Lower lobe of right lung (tissue), 2 donors: ENCODE data around the gene UROC1. TPM values are rescaled to one million over a fixed set of nuclear protein-coding genes. Genes with fewer than 3 reads are reported as not detected.

Source experiments
- ATAC-seq, 2 donors: fragments of 200-7000 bp; cut with Tn5 transposase; one replicate each; pipeline ENCODE4 v1.9.1; 2020 to 2022; ENCODE audit warnings: mild to moderate bottlenecking in 2 of 2, moderate library complexity in 2 of 2
- DNase-seq: peaks from one replicate; pipeline ENCODE4 v3.0.0-alpha.2; 2020
- H3K27ac ChIP-seq: fragments of 200-600 bp; one replicate; pipeline ENCODE4 v1.8.0; 2022
- H3K27me3 ChIP-seq: fragments of 200-600 bp; one replicate; pipeline ENCODE4 v1.8.0; 2022; ENCODE audit warnings: low read depth
- H3K36me3 ChIP-seq: fragments of 200-600 bp; one replicate; pipeline ENCODE4 v1.8.0; 2022; ENCODE audit warnings: mild to moderate bottlenecking
- H3K4me1 ChIP-seq: fragments of 200-600 bp; one replicate; pipeline ENCODE4 v1.8.0; 2022
- H3K4me3 ChIP-seq: fragments of 200-600 bp; one replicate; pipeline ENCODE4 v1.8.0; 2022; ENCODE audit warnings: mild to moderate bottlenecking
- H3K9me3 ChIP-seq: fragments of 200-600 bp; one replicate; pipeline ENCODE4 v1.8.0; 2022
- CTCF ChIP-seq: fragments of 200-600 bp; IDR thresholded peaks from one replicate; pipeline ENCODE4 v1.8.0; 2022; ENCODE audit warnings: antibody characterized with exemption, mild to moderate bottlenecking
- intact Hi-C: fragments of 100-400 bp; cut with DNase I; formaldehyde crosslinking; loops from one replicate; pipeline ENCODE4 v1.11.0; 2022
- total RNA-seq: library from RNA; stranded (reverse); fragmentation: NEBNext Ultra II Directional; extraction: Animal tissue kit (Norgen Biotek cat#: 25700); gene quantifications from one replicate; pipeline ENCODE4 v1.2.1, GENCODE V29; 2021
- donor health status: DM: no; HTN: yes; CAD: no; lungs with severe emphysema.

The UROC1 gene
- total RNA-seq, 1 donor from 2014 or later = not detected

DNA sequence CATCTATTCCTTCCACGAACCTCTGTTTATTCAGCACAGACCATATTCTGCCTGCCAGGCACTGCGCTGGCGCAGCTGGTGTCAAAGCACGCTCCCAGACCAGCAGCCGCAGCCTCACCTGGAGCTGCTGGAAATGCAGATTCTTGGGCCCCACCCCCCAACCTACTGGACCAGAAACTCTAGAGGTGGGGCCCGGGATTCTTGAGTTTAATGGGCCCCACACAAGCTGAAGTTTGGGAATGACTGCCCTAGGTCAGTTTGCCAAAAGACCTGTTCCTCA, 13.4 kb upstream of the UROC1 start:
- intact Hi-C loops = no loop called here
- Histone ChIP-seq H3K36me3 (no peaks in the 10 kb centered on the region), H3K27ac (peak overlapping the region; percentile 68), H3K4me1 (no peaks in the 10 kb centered on the region), H3K4me3 (no peak overlapping the region), H3K9me3 (no peaks in the 10 kb centered on the region), H3K27me3 (no peaks in the 10 kb centered on the region)
- no peak for TF ChIP-seq CTCF
- ATAC-seq (no peak), DNase-seq (peak; percentile 42)

- no peaks in the 10 kb centered on the region for H3K4me1 ChIP-seq
- intact Hi-C loops = no loop called here
- no peaks in the 10 kb centered on the region for H3K9me3 ChIP-seq
- no peaks in the 10 kb centered on the region for H3K27me3 ChIP-seq
- TF ChIP-seq CTCF = no peak
- no peak overlapping the region for H3K4me3 ChIP-seq
- no peaks in the 10 kb centered on the region for H3K36me3 ChIP-seq
- DNase-seq (peak; percentile 80), ATAC-seq (peak; percentile 45 to 83)
- H3K27ac ChIP-seq = peak overlapping the region; percentile 68
Measured at GRCh38 chr3:126530171-126531050, 12.8 kb upstream of the UROC1 start.

DNA sequence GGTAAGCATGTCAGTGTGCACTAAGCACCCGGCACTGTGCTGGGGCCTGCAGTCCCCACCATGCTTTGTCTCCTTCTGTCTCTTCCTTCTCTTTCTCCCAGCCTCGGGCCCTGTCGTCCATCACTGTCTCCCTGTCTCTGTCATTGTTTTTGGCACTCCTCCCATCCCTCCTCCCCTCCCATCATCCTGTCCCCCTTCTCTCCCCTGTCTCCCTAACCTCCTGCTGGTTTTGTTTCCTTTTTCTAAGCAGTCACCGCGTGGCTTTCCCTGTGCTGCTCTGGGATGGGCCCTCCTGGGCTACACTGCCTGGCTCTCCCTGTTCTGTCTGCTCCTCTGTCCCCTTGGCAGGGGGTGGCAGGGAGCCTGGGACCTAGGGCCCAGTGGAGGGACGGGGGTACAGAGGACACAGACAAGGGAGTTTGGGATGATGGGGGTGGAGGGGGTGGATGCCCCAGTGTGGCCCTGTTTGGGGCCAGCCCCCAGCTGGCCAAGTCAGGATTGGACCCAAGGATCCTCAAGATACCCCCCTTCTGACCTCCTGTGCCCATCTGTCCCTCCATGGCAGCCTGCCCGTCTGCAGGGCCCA, 12.1 kb upstream of the UROC1 start:
- peak overlapping the region; percentile 68 for H3K27ac ChIP-seq
- no peaks in the 10 kb centered on the region for H3K9me3 ChIP-seq
- intact Hi-C loops = no loop called here
- DNase-seq = peak; percentile 30
- peak; percentile 6 to 18 for ATAC-seq
- no peak overlapping the region for H3K4me3 ChIP-seq
- peaks cover 7% of the 10 kb centered on the region for H3K27me3 ChIP-seq
- no peaks in the 10 kb centered on the region for H3K36me3 ChIP-seq
- no peak for TF ChIP-seq CTCF
- peaks cover 4% of the 10 kb centered on the region for H3K4me1 ChIP-seq

- ATAC-seq = no peak
- Histone ChIP-seq H3K4me3 (no peak overlapping the region), H3K9me3 (no peaks in the 10 kb centered on the region), H3K4me1 (peaks cover 9% of the 10 kb centered on the region), H3K27me3 (peaks cover 14% of the 10 kb centered on the region), H3K36me3 (no peaks in the 10 kb centered on the region), H3K27ac (peak overlapping the region; percentile 46)
- intact Hi-C loops = no loop called here
- DNase-seq = peak; percentile 44
- TF ChIP-seq CTCF = no peak
Measured at GRCh38 chr3:126528800-126529541, 11.4 kb upstream of the UROC1 start.

DNA sequence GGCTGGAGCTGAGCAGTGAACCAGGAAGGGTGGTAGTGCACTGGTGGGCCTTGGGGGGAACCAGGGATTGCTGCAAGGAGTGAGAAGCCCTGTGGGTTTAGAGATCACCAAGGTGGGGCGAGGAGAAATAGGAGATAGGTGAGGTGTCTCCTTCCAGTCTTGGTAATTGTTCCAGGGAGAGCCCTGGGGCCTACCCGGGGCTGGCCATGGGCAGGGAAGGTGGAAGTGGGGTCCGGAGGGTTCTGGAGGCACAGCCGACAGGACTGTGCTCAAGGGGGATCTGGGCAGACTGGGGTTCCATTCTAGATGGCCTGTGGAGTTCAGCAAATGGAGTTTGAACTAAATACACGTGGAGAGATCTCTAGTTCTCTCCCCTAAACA, 10.8 kb upstream of the UROC1 start:
- intact Hi-C loops = no loop called here
- TF ChIP-seq CTCF = no peak
- peaks cover 19% of the 10 kb centered on the region for H3K27me3 ChIP-seq
- no peak overlapping the region for H3K4me3 ChIP-seq
- DNase-seq (peak; percentile 5), ATAC-seq (no peak)
- H3K4me1 ChIP-seq = peaks cover 9% of the 10 kb centered on the region
- peak overlapping the region; percentile 46 for H3K27ac ChIP-seq
- no peaks in the 10 kb centered on the region for H3K9me3 ChIP-seq
- no peaks in the 10 kb centered on the region for H3K36me3 ChIP-seq
